ES-I3 (cell line): ENCODE results near the gene IQCH.

Experiments
- H3K36me3 ChIP-seq: 2 replicates; pipeline ENCODE4 v1.6.1; 2013; ENCODE audit warnings: mild to moderate bottlenecking, low read length, control low read depth, moderate library complexity; ENCODE audit not compliant: insufficient read depth
- H3K4me1 ChIP-seq: 2 replicates; pipeline ENCODE4 v1.6.1; 2013; ENCODE audit warnings: mild to moderate bottlenecking, control low read depth, low read length; ENCODE audit not compliant: insufficient read depth
- H3K9ac ChIP-seq: 2 replicates; pipeline ENCODE4 v1.6.1; 2013; ENCODE audit warnings: low read depth, mild to moderate bottlenecking, low read length, moderate library complexity
- H3K9me3 ChIP-seq: 2 replicates; pipeline ENCODE4 v1.6.1; 2013; ENCODE audit warnings: mild to moderate bottlenecking, low read length, moderate library complexity; ENCODE audit not compliant: control insufficient read depth, insufficient read depth

IQCH gene

GRCh38 chr15:67369359-67369998 is 114.9 kb downstream of the IQCH start:
- H3K9ac ChIP-seq, result no peak overlapping the region
- H3K9me3 ChIP-seq, result no peaks in the 10 kb centered on the region
- H3K4me1 ChIP-seq, result peaks cover 9% of the 10 kb centered on the region; the same call in 1 of the 2 replicates
- no peaks in the 10 kb centered on the region for H3K36me3 ChIP-seq

- Histone ChIP-seq H3K4me1 (peaks cover 9% of the 10 kb centered on the region; the same call in 1 of the 2 replicates), H3K9me3 (no peaks in the 10 kb centered on the region), H3K36me3 (no peaks in the 10 kb centered on the region), H3K9ac (no peak overlapping the region)
Observed at GRCh38 chr15:67370206-67370954, 115.8 kb downstream of the IQCH start.

GRCh38 chr15:67372543-67372942 is 118.0 kb downstream of the IQCH start:
- H3K9me3 ChIP-seq, result no peaks in the 10 kb centered on the region
- H3K36me3 ChIP-seq, result no peaks in the 10 kb centered on the region
- peaks cover 9% of the 10 kb centered on the region; the same call in 1 of the 2 replicates for H3K4me1 ChIP-seq
- H3K9ac ChIP-seq, result no peak overlapping the region

- Histone ChIP-seq H3K4me1 (peaks cover 9% of the 10 kb centered on the region; the same call in 1 of the 2 replicates), H3K36me3 (no peaks in the 10 kb centered on the region), H3K9me3 (no peaks in the 10 kb centered on the region), H3K9ac (no peak overlapping the region)
Observed at GRCh38 chr15:67372986-67373675, 118.5 kb downstream of the IQCH start.

- H3K4me1 ChIP-seq, result peaks cover 9% of the 10 kb centered on the region; the same call in 1 of the 2 replicates
- H3K9ac ChIP-seq, result no peak overlapping the region
- H3K9me3 ChIP-seq, result no peaks in the 10 kb centered on the region
- H3K36me3 ChIP-seq, result no peaks in the 10 kb centered on the region
Observed at GRCh38 chr15:67373971-67374370, 119.4 kb downstream of the IQCH start.

DNA sequence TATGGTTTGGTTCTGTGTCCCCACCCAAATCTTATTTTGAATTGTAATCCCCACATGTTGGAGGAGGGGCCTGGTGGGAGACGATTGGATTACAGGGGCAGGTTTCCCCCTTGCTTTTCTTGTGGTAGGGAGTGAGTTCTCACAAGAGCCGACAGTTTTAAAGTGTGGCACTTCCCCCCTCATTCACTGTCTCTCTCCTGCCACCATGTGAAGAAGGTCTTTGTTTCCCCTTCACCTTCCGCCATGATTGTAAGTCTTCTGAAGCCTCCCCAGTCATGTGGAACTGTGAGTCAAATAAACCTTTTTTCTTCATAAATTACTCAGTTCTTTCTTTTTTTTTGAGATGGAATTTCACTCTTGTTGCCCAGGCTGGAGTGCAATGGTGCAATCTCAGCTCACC is 124.9 kb downstream of the IQCH start:
- no peaks in the 10 kb centered on the region for H3K9me3 ChIP-seq
- H3K4me1 ChIP-seq, result no peaks in the 10 kb centered on the region
- H3K36me3 ChIP-seq, result no peaks in the 10 kb centered on the region
- no peak overlapping the region for H3K9ac ChIP-seq

GRCh38 chr15:67380921-67381320 is 126.3 kb downstream of the IQCH start:
- Histone ChIP-seq H3K4me1 (no peaks in the 10 kb centered on the region), H3K9ac (no peak overlapping the region), H3K9me3 (no peaks in the 10 kb centered on the region), H3K36me3 (no peaks in the 10 kb centered on the region)

- H3K36me3 ChIP-seq, result no peaks in the 10 kb centered on the region
- H3K4me1 ChIP-seq, result no peaks in the 10 kb centered on the region
- no peaks in the 10 kb centered on the region for H3K9me3 ChIP-seq
- no peak overlapping the region for H3K9ac ChIP-seq
Observed at GRCh38 chr15:67381416-67382045, 126.9 kb downstream of the IQCH start.

DNA sequence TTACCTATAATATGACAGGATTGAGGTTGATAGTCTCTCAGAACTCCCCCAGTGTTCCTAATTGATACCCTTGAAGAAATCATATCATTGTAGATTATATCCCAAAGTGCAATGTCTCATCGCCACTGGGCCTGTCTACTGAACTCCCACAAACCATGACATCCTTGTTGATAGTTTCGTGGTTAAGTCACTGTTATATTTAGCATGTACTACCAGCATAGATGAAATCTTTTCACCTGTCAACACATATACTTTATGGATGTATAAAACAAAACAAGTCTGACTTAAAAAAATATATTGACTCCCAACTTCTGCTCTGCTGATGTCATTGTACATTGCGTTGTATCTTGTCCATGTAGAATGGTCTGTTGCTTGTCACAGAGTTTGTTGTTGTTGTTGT is 128.1 kb downstream of the IQCH start:
- Histone ChIP-seq H3K9ac (no peak overlapping the region), H3K36me3 (no peaks in the 10 kb centered on the region), H3K4me1 (no peaks in the 10 kb centered on the region), H3K9me3 (no peaks in the 10 kb centered on the region)

GRCh38 chr15:67383899-67384298 is 129.3 kb downstream of the IQCH start:
- Histone ChIP-seq H3K9me3 (no peaks in the 10 kb centered on the region), H3K9ac (no peak overlapping the region), H3K36me3 (no peaks in the 10 kb centered on the region), H3K4me1 (no peaks in the 10 kb centered on the region)

DNA sequence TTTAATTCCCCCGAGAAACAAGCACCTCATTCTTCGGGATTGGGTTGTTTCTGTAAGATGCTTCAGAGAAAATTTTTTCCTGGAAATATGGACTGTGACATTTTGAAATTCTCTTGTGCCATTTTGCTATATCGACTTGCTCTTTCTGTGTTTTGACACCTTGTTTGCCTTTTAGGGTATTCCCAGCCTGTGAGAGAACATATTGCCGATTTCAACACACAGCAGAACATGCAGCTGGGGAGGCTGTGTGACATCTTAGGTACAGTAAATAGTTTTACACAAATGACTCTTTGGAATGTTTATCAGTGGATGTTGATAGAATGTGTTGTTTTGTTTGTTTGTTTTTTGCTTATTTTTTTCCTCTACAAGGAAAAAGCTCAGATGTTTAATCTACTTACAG is 130.2 kb downstream of the IQCH start:
- H3K9me3 ChIP-seq, result no peaks in the 10 kb centered on the region
- no peaks in the 10 kb centered on the region for H3K4me1 ChIP-seq
- H3K9ac ChIP-seq, result no peak overlapping the region
- no peaks in the 10 kb centered on the region for H3K36me3 ChIP-seq

- Histone ChIP-seq H3K9me3 (no peaks in the 10 kb centered on the region), H3K9ac (no peak overlapping the region), H3K4me1 (no peaks in the 10 kb centered on the region), H3K36me3 (no peaks in the 10 kb centered on the region)
Observed at GRCh38 chr15:67385971-67386370, 131.4 kb downstream of the IQCH start.

DNA sequence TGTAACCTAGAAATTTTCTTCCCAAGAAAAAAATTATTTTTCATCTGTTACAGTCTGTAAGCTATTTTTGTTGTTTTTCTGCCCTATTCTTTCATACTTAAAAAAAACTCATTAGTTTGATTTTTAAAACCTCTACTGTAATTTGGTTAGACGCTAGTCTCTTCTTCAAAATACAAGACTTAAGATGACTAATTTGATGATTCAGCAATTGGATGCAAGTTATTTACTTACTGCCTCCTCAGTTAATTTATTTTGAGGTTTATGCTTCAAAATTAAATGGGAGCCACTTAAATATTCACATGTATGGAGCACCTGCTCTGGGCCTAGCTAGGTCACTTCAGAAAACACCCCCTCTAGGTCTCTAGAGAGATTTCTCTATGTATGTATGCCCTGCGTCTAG is 132.4 kb downstream of the IQCH start:
- no peaks in the 10 kb centered on the region for H3K36me3 ChIP-seq
- no peaks in the 10 kb centered on the region for H3K4me1 ChIP-seq

DNA sequence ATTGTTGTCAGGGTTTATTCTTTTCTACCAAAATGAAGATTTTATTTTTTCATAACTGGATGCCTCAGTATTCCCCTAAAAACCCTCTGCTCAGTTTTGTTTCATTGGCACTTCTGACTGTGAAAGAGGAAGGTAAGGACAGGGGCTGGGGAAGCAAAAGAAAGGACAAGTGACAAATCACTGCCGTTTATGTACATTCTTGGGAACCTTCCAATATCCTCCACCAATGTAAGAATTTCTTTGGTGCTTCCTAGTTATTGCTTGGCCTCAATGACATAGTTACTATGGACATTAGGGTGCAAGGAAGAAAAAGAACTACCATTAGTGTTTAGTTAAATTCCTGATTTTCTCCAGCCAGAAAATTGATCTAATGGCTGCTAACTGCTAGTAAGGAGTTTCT is 135.4 kb downstream of the IQCH start:
- no peaks in the 10 kb centered on the region for H3K36me3 ChIP-seq
- H3K9ac ChIP-seq, result no peak overlapping the region
- no peaks in the 10 kb centered on the region for H3K9me3 ChIP-seq
- no peaks in the 10 kb centered on the region for H3K4me1 ChIP-seq

More for the DNA sequence above, 132.4 kb downstream of the IQCH start:
- Histone ChIP-seq H3K9me3 (no peaks in the 10 kb centered on the region), H3K9ac (no peak overlapping the region)
